HL-60 (cell line): Measurements from ENCODE around the gene SEMA3D.

Experiments used
- POLR2AphosphoS5 ChIP-seq: IDR thresholded peaks from 2 replicates; pipeline ENCODE4 v1.6.1; 2012; ENCODE audit warnings: low read depth
- SPI1 ChIP-seq: IDR thresholded peaks from 2 replicates; pipeline ENCODE4 v1.6.1; 2012; ENCODE audit warnings: low read depth, mild to moderate bottlenecking, borderline replicate concordance
- TF ChIP-seq, protein P1 (sequence below): IDR thresholded peaks from one replicate; pipeline ENCODE4 v1.5.1; 2011; ENCODE audit warnings: low read length, control low read depth, inconsistent platforms; ENCODE audit not compliant: insufficient read depth
- TF ChIP-seq, protein P2 (sequence below): IDR thresholded peaks from 2 replicates; pipeline ENCODE4 v1.6.1; 2012; ENCODE audit warnings: low read depth; ENCODE audit not compliant: insufficient replicate concordance

DNA sequence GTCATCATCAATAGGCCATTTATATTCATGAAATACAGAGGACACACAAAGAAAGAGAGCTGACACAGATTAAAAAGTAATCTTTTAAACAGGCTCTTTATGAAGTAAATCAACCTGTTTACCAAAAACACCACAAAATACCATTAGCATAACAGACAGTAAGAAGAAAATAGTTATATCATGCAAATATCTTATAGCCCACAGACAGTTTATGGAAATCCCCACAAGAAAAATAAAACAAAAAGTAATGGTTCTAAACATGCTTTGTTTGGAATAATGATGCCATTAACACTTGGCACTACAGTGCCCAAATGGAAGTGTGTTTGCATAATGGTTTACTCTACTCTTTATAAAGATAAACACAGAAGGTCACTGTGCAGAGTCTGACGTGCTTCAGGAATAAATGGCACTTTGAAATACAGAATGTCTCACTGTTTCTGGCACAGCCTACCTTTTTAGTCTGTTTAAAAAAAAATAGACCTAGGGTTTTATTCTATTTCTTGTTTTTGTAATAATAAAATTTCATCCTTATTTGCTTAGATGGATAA is 30.1 kb downstream of the SEMA3D start:
- TF ChIP-seq, protein P1, sequence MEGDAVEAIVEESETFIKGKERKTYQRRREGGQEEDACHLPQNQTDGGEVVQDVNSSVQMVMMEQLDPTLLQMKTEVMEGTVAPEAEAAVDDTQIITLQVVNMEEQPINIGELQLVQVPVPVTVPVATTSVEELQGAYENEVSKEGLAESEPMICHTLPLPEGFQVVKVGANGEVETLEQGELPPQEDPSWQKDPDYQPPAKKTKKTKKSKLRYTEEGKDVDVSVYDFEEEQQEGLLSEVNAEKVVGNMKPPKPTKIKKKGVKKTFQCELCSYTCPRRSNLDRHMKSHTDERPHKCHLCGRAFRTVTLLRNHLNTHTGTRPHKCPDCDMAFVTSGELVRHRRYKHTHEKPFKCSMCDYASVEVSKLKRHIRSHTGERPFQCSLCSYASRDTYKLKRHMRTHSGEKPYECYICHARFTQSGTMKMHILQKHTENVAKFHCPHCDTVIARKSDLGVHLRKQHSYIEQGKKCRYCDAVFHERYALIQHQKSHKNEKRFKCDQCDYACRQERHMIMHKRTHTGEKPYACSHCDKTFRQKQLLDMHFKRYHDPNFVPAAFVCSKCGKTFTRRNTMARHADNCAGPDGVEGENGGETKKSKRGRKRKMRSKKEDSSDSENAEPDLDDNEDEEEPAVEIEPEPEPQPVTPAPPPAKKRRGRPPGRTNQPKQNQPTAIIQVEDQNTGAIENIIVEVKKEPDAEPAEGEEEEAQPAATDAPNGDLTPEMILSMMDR = no peak
- TF ChIP-seq POLR2AphosphoS5 = no peak
- no peak for TF ChIP-seq SPI1
- TF ChIP-seq, protein P2, sequence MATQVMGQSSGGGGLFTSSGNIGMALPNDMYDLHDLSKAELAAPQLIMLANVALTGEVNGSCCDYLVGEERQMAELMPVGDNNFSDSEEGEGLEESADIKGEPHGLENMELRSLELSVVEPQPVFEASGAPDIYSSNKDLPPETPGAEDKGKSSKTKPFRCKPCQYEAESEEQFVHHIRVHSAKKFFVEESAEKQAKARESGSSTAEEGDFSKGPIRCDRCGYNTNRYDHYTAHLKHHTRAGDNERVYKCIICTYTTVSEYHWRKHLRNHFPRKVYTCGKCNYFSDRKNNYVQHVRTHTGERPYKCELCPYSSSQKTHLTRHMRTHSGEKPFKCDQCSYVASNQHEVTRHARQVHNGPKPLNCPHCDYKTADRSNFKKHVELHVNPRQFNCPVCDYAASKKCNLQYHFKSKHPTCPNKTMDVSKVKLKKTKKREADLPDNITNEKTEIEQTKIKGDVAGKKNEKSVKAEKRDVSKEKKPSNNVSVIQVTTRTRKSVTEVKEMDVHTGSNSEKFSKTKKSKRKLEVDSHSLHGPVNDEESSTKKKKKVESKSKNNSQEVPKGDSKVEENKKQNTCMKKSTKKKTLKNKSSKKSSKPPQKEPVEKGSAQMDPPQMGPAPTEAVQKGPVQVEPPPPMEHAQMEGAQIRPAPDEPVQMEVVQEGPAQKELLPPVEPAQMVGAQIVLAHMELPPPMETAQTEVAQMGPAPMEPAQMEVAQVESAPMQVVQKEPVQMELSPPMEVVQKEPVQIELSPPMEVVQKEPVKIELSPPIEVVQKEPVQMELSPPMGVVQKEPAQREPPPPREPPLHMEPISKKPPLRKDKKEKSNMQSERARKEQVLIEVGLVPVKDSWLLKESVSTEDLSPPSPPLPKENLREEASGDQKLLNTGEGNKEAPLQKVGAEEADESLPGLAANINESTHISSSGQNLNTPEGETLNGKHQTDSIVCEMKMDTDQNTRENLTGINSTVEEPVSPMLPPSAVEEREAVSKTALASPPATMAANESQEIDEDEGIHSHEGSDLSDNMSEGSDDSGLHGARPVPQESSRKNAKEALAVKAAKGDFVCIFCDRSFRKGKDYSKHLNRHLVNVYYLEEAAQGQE = no peak
